ENCODE results near the gene STXBP4. TPM values are rescaled to one million over a fixed set of nuclear protein-coding genes. Genes with fewer than 3 reads are reported as not detected.
A peak's percentile ranks its signal among the peaks of the same experiment; 100 is the strongest.

Gene STXBP4
- total RNA-seq, 1 donor from 2014 or later, result 3.8 TPM

DNA sequence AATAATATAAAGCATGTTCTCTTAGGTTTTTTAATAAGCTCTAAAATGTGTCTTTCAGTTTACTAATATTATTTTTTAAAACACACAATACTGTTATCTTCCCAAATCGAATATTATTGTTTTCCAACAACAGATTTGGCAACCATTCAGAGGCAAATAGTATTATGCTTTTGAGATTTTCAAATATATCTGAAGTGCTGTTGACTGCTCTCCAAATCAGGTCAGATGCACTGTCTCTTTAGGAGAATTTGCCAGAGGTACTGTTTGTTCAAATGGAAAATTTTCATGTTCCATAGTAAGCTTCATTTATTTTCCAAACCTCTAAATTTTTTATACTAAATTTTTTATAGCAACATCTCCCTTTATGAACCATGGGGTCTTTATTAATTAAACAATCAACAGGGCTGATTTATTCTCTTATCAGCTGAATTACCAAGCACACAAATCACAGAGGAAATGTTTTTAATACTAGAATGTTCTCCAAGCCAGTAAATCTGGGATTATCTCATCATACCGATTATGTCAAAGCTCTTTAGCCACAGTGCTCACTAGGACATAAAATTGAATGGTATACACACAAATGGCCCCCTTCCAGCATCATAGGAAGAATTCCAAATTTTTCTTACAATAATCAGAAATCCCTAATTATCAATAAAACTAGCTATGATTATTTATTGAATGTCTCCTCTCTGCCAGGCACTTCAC, 187.4 kb downstream of the STXBP4 start:
- no peak for ATAC-seq (ENCODE audit: poor library complexity)
- intact Hi-C loops (cut with DNase I), result no loop called here
- no peak for DNase-seq

DNA sequence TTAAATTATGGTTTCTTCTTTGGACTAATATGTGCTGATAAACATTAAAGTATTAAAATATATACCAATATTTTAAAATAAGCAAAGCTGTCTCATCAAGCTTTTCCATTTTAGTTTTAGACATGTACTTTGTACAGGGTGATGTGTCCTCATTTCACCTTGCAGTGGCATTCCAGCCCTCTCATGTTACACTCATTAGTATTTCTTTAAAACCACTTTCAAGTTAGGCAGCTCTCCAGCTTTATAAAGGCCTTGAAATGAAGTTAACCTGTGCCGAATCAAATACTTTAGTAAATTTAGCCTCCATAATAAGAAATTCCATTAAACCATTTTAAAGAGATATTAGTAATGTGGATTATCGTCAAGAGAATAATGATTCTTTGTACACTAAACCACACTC, 188.6 kb downstream of the STXBP4 start:
- no peak for DNase-seq
- intact Hi-C loops (cut with DNase I), result no loop called here
- peak; percentile 94 for ATAC-seq (ENCODE audit: poor library complexity)

DNA sequence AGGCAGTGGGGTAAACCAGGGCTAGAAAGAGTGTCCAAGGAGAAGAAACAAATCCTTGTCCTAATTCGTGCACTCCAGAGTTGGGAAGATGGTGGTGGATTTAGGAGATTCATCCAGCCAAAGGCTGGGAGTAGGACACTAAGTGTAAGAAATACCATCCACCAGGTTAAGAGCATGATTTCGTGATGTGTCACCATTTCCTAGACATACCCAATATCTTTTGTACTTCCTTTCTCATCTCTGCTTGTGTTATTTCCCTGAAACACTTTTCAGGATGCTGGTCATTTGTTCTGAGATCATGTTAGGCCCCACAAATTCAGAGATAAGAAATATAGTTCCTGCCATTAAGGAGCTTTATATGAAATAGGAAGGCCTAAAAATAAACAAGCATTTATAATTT, 189.9 kb downstream of the STXBP4 start:
- DNase-seq (no peak), ATAC-seq (ENCODE audit: poor library complexity) (no peak)
- intact Hi-C loops (cut with DNase I), result no loop called here

DNA sequence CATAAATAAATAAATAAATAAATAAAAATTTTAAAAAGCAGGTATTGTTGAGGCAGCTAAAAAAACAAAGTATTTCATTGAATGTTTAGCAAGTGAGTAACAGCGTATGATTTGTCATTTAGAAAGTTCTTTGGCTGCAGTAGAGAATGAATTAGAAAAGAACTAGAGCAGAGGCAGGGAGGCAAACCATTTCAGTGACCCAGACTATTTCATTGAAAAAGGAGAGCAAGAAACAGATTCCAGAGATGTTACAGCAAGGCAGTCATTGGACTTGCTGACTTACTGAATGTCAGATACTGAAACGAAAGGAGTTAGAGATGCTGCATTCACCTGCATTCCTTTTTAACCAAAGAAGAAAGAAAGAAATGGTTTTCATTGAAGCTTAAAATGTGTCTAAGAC, 190.7 kb downstream of the STXBP4 start:
- intact Hi-C loops (cut with DNase I), result no loop called here
- no peak for ATAC-seq (ENCODE audit: poor library complexity)
- no peak for DNase-seq

DNA sequence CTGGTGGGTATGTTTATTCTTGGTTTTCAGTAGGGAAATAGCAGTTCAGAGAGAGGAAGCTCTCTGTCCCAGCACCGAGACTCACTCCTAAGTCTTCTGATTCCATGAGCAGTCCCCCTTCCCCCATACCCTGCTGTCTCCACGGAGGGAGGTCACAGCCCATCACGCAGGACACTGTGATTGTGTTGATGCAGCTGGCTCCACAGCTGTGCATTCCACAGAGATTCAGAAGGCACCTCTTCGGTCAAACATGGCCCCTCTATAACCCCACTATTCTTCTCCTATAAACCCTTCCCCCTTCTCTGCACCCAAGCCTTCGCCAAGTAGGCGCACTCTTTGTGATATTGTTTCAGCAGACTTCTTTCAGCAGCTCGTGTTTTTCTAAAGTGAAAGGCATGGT, 191.9 kb downstream of the STXBP4 start:
- intact Hi-C loops (cut with DNase I), result no loop called here
- no peak for DNase-seq
- ATAC-seq (ENCODE audit: poor library complexity), result no peak

GRCh38 chr17:55161935-55162555, 193.5 kb downstream of the STXBP4 start:
- intact Hi-C loops (cut with DNase I), result no loop called here
- no peak for ATAC-seq (ENCODE audit: poor library complexity)
- DNase-seq, result no peak

DNA sequence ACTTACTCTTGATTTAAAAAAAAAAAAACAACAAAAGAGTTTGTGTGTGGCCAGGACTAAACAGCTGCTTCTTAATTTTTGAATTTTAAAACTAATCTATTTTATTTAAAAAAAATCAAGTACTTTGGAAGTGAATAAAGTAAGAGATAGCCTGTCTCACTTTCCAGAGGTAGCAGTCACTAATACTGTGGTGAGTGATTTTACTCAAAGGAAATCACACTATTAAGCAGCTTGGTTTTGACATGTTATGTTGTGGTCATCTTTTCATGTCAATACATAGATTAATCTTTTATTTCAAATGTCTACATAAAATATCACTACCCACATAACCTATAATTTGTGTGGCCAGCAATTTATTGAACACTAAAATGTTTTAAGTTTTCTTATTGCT, 194.0 kb downstream of the STXBP4 start:
- no peak for DNase-seq
- intact Hi-C loops (cut with DNase I), result no loop called here
- no peak for ATAC-seq (ENCODE audit: poor library complexity)

GRCh38 chr17:55163408-55163807, 194.8 kb downstream of the STXBP4 start:
- intact Hi-C loops (cut with DNase I), result no loop called here
- no peak for DNase-seq
- ATAC-seq (ENCODE audit: poor library complexity), result no peak

- DNase-seq (no peak), ATAC-seq (ENCODE audit: poor library complexity) (no peak)
- intact Hi-C loops (cut with DNase I), result no loop called here
These were observed 197.9 kb downstream of the STXBP4 start for GRCh38 chr17:55166506-55166905.

GRCh38 chr17:55167024-55167725, 198.6 kb downstream of the STXBP4 start:
- no peak for ATAC-seq (ENCODE audit: poor library complexity)
- intact Hi-C loops (cut with DNase I), result no loop called here
- DNase-seq, result no peak

DNA sequence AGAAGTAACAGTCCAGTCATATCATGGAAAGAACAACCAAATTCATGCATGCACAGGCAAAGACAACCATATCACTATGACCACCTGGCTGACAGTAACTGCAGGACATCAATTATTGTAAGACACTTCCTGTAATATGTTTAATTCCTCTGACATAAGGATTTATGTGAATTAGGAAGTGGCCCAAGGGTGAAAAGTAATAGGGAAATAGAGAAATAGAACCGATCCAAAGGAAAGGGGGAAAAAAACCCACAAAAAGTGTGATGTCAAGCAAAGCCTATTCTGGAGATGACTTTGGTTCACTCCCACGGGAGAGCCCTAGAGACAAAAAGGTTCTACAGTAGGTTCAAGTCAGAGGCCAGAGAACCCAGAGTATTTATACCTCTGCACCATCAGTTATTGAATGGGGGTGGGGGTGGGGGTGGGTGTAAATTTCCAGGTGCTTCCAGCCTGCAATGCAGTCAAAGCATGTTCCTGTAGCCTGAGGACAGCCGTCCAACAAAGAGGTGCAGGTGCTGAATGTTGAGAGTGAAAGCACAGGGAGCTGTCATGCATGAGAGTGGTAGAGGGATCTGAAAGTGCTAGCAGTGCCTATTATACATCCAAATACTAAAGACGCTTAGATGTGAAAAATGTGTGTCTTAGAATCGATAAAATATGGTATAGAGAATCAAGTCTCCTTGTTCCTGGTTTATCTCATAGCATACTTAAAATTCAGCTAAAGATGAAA, 200.6 kb downstream of the STXBP4 start:
- ATAC-seq (ENCODE audit: poor library complexity) (no peak), DNase-seq (no peak)
- intact Hi-C loops (cut with DNase I), result no loop called here

DNA sequence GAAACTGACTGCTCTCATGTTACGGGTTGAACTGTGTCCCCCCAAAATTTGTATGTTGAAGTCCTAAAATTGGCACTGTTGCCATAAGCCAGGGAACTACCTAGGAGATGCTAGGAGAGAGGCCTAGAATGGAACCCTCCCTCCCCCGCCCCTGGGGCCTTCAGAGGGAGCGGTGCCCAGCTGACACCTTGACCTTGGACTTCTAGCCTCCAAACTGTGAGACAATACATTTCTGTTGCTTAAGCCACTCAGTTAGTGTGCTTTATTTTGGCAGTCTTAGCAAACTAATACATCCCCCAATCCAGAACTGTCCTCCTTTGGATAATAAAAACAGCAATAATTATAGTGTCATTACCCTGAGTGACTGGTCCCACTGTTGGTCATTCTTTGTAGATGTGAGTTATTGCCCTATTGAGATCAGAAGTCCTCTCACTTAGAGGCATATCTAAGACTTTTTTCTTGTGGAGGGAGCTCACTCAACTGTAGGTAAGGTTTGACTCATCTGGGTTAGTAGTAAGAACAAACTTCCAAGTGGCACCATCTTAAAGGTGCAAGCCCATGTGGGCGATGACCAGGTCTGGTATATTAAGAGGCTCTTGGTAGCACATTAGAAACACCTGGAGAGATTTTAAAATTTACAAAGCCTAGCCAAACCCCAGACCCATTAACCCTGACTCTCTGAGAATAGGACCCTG, 203.2 kb downstream of the STXBP4 start:
- intact Hi-C loops (cut with DNase I), result no loop called here
- ATAC-seq (ENCODE audit: poor library complexity) (no peak), DNase-seq (no peak)

DNA sequence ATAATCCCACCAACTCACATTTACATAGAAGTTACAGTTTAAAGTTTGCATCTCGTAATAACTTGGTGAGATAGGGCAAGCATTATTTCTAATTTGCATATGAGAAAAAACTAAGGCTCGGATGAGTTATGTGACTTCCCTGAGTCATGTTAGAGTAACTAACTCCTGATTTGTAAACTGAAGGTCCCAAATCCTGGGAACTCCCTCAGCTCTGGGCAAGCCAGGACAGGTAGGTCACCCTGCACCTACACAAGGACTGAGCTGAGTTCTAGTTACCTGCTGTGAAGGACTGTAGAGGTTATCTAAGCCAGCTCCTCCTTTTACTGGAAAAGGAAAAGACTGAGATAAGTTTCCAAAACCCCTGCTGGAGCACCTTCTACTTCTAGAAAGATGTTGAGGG, 204.0 kb downstream of the STXBP4 start:
- no peak for DNase-seq
- ATAC-seq (ENCODE audit: poor library complexity), result no peak
- intact Hi-C loops (cut with DNase I), result no loop called here

GRCh38 chr17:55174133-55174532, 205.6 kb downstream of the STXBP4 start:
- ATAC-seq (ENCODE audit: poor library complexity) (no peak), DNase-seq (no peak)
- intact Hi-C loops (cut with DNase I), result no loop called here

DNA sequence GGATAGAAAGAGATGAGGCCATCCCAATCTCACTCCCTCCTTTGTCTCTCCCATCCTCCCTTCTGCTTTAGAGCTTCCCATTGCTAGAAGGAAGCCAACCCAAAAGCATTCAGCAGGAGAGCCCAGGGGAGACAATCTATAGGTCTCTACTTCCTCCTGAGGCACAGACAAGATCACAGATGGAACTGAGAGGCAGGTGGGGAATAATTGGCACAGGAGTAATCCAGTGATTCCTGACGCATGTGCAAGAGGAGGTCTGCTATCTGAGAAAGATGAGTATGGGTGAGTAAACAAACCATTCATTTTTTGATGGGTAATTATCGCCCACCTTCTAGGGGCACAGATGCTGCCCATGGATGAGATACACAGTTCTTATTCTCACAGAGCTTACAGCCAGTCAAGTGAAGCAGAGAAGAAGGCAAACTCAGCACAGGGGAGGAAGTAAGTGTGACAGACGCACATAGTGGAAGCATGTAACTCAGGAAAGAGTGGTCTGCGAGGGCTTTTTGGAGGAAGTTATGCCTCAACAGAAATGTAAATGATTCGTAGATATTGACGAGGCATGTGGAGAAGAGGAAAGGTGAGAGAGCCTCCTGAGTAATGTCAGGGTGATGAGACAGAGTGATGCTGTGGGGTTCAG, 207.3 kb downstream of the STXBP4 start:
- intact Hi-C loops (cut with DNase I), result no loop called here
- ATAC-seq (ENCODE audit: poor library complexity), result no peak
- DNase-seq, result no peak

DNA sequence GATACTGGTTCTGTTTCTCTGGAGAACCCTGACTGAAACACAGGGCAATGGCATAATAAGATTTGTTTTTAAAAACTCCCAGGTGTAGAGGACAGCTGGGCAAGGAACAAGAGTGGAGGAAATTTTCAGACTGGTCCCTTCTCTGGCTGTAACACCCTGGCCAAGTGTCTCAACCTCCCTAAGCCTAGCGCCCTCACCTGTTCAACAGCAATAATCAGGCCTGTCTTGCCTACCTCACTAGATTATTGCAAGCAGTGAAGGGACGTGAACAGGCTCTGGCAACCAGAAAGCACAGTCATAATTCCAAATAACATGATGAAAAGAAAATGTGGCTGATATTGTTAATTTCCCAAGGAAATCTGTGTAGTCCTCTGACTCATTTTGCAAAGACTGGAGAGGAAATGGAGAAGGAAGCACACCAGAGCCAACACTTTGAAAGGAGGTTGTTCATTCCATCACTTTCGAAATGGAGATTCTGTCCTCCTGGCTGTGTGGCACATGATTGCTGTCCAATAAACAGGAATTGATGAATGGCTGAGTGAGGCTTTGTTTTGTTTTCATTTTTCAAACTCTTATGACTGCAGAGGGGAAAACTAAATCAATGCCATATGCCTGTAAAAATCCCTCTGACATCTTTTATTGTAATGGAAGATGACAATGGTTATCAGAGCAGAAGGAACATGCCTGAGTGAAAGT, 208.7 kb downstream of the STXBP4 start:
- no peak for ATAC-seq (ENCODE audit: poor library complexity)
- intact Hi-C loops (cut with DNase I), result no loop called here
- DNase-seq, result no peak

- intact Hi-C loops (cut with DNase I), result no loop called here
- ATAC-seq (ENCODE audit: poor library complexity) (no peak), DNase-seq (no peak)
These were observed 209.3 kb downstream of the STXBP4 start for GRCh38 chr17:55177855-55178217.
